ENCODE results near the gene ZBTB45.
"Not testable (repeated sequence)": the region's sequence is repeated elsewhere in the genome, so short reads cannot be mapped to it uniquely, and the experiment has no call there.

Gene ZBTB45

DNA sequence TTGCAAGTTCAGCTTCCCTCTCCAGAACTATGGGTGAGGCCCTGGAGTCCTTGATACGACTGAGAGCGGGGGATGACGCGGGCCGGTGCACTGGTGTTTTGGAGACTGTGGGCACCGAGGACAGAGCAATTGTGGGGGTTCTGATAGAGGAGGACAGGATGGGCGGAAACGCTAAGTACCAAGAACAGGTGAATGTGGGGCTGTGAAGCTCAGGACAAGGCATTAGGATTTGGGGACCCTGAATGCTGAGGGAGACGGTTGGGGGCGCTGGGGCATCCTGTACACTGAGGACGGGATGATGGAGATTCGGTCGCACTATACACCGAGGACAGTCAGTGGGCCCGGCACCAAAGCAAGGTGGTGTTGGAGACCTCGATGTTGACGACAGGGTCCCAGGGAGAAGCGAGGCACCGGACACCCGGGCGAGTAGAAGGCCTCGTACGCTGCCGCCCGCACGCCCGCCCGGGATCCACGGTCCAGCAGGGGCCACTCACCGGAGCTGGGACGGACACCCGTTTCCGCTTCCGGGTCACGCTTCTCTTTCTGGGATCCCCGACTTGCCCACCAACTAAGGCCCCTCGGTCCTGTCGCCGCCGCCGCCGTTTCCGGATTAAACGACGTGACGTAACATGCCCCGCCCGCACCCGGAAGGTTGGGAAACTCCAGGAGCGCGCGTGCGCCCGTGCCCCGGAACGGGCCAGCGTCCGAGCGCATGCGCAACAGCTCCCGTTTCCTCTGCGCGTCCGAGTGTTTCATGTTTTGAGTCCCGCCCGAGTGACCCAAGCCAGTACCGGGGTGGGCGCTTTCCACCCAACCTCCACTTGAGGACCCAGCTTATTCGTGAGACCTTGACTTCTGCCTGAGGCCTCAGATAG is 35.1 kb upstream of the ZBTB45 start, which contains the start of gene CHMP2A:
CHMP2A (minus strand) TSS at position 612 of the 875 bp plus-strand sequence. CDS start 893 bp downstream, outside the sequence.
- peak; percentile 98 for DNase-seq (ENCODE audit: low read depth in 2 of 2)

DNA sequence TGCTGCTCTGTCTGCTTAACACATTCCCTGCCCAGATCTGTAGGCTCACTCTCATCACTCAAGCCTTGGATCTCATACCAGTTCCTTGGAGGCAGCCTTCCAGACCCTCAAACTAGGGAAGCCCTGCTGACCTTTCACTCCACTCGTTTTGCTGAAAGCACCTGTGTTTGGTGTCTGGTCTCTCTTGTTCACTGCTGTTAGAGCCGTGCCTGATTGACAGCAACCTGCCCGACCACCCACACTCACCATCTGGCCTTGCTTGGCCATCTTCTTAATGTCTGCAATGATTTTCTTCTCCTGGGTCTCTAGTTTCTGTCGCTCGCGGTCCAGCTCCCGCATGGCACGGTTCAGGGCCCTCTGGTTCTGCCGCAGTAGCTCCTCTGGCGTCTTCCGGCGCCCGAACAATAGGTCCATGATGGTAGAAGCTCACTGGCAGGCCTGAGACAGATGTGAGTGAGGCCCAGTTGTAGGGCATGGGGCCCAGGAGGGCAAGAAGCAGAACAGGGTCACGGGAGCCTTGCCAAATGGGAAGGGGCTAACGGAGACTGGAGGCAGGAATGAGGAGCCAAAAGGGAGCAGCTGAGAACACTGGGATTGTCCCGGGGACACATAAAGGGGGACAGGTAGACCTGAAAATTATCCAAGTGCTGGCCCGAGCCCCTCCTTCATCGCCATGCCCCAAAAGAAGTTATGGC is 34.3 kb upstream of the ZBTB45 start:
- DNase-seq (ENCODE audit: low read depth in 2 of 2): no peak

DNA sequence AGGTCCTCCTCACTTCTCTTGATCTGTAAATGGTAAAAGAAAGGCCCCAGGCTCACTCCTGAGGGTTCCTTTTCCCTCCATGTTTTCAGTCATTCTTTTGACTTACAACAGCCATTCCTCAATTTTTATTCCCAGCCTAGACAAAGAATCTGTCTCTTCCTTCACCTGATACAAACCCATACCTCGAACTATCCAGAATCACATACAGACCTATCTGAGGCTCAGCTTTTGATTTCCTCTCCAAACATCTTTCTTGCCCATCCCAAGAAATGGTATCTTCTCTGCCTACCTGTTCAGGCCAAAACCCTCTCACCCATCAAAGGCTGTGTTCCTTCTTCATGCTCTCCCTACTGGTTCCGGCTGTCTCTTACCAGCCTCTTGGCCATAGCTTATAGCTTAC is 33.0 kb upstream of the ZBTB45 start:
- DNase-seq (ENCODE audit: low read depth in 2 of 2): no peak

DNA sequence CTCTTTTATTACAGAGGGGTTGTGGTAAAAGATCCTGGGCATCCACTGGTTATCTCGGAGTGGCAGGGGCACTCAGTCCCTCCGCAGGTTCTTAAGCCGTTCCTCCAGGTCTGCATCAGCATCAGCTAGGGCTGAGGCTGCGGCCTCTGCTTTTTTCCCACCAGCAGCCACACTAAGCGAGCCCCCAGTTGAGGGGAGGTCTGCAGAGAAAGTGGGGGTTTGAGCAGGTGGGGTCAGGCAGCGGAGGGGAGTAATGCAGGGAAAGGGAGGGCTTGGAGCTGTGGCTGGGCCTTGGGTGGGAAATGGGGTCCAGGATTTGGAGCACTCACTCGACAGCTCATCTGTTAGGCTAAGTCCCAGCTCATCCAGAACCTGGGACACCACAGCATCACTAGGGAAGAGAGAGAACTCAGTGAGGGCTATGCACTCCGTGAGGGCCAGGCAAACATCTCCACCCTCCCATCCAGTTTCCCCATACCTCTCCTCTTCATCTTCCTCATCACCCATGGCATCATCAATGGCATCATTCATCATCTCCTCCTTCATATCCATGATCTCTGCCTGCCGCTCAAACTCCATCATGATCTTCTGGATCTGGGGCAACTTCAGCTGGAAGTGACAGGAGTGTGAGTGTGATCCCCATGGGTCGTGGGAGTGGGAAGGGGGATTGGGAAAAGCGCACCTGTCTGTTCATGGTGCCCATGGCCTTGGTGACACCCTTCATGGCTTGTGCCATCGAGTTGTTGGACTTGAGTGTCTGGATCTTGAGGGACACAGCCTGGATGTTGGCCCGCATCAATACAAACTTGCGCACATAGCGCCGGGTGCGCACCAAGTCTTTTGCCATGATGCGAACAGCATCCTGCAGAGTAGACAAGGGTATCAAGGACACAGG is 32.2 kb upstream of the ZBTB45 start:
- no peak for DNase-seq (ENCODE audit: low read depth in 2 of 2)

DNA sequence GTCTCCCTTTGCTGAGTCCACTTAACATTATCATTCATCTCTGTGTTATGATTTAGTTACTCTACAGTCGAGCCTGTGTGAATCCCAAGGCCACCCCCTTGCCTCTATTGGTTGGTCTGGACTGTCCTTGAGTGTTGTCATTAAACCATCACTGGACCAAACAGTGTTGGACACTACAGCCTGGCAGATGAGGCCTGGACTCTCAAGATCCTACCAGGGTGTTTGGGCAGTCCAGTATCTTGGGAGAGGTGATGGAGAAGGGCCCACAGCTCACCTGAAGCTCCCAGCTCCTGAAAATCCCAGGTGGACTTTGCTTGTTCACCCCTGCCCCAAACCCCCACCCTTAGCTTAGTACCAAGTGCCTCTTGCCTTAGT is 31.5 kb upstream of the ZBTB45 start:
- DNase-seq (ENCODE audit: low read depth in 2 of 2): no peak

DNA sequence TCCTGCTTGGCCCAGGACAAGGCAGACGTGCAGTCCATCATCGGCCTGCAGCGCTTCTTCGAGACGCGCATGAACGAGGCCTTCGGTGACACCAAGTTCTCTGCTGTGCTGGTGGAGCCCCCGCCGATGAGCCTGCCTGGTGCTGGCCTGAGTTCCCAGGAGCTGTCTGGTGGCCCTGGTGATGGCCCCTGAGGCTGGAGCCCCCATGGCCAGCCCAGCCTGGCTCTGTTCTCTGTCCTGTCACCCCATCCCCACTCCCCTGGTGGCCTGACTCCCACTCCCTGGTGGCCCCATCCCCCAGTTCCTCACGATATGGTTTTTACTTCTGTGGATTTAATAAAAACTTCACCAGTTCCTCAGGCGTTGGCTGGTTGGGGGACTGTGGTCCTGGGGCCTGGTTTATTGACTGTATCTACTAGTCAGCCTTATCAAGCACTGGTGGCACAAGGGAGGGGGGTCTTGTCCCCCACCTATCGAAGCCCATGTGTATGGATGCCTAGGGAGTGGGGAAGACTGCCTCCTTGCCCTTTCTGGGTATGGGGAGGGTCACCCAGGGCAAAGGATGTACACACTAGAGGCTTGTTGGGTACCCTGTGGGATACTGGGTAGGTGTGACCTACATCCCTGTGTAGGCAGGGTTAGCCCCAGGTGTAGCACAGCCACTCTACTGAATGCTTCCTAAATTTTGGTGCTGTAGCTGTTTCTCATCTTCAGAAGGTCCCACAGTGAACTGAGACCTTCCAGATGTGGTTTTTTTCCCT is 30.9 kb upstream of the ZBTB45 start:
- no peak for DNase-seq (ENCODE audit: low read depth in 2 of 2)

DNA sequence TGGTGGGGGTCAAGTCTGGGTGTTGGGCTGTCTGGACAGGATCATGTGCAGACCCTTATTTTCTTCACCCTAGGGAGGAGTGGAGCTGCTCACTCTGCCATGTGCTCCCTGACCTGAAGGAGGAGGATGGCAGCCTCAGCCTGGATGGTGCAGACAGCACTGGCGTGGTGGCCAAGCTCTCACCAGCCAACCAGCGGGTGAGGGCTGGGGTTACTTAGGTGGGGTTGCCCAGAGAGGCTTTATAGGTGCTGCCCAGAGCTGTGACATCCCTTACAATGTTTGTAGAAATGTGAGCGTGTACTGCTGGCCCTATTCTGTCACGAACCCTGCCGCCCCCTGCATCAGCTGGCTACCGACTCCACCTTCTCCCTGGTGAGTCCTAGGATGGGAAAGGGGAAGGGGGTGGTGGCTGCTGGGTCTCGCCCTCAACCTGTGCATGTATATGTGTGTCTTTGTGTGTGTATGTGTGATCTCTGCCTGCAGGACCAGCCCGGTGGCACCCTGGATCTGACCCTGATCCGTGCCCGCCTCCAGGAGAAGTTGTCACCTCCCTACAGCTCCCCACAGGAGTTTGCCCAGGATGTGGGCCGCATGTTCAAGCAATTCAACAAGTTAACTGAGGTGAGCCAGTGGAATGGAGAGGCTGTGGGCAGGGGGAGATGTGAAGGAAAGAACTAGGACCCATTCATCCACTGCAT is 30.2 kb upstream of the ZBTB45 start:
- DNase-seq (ENCODE audit: low read depth in 2 of 2): no peak

DNA sequence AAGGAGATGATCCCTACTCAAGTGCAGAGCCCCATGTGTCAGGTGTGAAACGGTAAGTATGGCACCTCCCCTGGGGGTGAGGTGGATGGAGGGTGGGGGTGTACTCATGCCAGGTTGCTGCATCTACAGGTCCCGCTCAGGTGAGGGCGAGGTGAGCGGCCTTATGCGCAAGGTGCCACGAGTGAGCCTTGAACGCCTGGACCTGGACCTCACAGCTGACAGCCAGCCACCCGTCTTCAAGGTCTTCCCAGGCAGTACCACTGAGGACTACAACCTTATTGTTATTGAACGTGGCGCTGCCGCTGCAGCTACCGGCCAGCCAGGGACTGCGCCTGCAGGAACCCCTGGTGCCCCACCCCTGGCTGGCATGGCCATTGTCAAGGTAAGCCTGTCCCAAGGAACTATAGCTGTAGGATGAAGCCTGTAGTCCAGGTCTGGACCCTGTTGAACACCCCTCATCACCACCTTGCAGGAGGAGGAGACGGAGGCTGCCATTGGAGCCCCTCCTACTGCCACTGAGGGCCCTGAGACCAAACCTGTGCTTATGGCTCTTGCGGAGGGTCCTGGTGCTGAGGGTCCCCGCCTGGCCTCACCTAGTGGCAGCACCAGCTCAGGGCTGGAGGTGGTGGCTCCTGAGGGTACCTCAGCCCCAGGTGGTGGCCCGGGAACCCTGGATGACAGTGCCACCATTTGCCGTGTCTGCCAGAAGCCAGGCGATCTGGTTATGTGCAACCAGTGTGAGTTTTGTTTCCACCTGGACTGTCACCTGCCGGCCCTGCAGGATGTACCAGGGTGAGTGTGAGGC is 29.5 kb upstream of the ZBTB45 start:
- no peak for DNase-seq (ENCODE audit: low read depth in 2 of 2)

DNA sequence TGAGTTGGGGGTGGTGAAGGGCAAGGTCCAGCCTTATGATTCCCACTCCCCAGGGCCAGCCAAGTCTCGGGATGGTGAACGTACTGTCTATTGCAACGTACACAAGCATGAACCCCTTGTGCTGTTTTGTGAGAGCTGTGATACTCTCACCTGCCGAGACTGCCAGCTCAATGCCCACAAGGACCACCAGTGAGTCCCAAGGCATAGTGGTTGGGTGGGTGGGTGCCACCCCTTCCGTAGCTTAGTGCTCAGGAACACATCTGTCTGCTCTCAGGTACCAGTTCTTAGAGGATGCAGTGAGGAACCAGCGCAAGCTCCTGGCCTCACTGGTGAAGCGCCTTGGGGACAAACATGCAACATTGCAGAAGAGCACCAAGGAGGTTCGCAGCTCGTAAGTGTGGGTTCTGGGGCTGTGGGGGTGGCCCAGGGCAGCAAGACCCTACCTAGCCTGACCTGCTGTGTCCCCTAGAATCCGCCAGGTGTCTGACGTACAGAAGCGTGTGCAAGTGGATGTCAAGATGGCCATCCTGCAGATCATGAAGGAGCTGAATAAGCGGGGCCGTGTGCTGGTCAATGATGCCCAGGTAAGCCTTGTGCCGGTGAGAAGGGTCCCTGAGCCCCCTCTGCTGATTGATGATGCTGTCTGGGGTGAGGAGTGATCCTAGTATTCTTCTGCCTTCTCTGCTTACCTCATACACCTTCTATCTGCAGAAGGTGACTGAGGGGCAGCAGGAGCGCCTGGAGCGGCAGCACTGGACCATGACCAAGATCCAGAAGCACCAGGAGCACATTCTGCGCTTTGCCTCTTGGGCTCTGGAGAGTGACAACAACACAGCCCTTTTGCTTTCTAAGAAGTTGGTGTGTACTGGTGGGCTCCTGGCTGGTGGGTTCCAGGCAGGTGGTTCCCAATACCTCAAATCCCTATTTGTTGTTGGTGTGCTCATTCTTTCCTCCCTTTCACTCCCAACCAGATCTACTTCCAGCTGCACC is 28.0 kb upstream of the ZBTB45 start:
- no peak for DNase-seq (ENCODE audit: low read depth in 2 of 2)

DNA sequence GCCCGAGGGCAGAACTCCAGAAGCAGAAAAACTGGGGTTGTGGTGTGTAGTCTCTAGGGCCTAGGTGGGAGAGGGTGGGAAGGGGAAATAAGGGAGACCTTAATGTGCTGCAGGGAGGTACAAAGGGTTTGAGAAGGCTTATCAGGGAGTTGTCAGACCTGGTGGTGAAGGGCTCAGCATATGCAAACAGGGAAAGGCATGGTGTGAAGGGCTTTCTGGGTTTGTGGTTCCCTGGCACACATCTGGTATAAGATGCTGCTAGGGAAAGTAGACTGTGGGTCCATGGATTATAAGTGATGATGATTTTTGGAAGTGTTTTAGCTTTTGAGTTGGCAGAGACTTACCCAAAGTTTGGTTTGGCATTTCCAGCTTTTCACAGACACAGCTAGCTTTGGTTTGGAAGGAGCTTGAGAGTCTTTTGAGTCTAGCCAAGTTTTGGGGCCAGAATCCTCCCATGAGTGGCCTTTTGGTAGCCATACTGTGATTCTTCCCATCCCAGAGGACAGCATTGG is 26.5 kb upstream of the ZBTB45 start:
- DNase-seq (ENCODE audit: low read depth in 2 of 2): no peak

DNA sequence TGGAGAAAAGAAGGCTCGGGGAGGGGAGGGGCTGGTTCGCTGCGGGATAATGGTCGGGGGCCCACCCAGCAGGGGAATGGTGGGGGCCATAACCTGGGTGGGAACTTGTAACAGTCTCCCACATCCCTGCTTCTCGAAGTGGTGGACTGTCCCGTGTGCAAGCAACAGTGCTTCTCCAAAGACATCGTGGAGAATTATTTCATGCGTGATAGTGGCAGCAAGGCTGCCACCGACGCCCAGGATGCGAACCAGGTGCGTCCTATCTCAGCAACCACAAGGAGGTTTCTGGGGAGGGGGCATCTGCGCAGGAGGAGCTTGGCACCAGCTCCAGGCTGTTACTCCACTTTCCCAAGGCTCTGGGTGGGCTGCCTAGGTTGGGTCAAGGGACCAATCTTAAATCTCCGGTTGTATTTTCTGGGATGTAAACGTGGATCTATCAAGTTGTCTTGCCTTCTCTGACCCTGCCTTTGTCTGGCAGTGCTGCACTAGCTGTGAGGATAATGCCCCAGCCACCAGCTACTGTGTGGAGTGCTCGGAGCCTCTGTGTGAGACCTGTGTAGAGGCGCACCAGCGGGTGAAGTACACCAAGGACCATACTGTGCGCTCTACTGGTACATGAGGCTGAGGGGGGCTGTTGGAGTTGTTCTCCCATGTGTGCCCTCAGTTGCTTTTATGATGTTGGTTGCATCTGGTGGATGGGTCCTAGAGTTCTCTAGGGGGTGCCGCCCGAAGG is 25.8 kb upstream of the ZBTB45 start:
- DNase-seq (ENCODE audit: low read depth in 2 of 2): no peak

DNA sequence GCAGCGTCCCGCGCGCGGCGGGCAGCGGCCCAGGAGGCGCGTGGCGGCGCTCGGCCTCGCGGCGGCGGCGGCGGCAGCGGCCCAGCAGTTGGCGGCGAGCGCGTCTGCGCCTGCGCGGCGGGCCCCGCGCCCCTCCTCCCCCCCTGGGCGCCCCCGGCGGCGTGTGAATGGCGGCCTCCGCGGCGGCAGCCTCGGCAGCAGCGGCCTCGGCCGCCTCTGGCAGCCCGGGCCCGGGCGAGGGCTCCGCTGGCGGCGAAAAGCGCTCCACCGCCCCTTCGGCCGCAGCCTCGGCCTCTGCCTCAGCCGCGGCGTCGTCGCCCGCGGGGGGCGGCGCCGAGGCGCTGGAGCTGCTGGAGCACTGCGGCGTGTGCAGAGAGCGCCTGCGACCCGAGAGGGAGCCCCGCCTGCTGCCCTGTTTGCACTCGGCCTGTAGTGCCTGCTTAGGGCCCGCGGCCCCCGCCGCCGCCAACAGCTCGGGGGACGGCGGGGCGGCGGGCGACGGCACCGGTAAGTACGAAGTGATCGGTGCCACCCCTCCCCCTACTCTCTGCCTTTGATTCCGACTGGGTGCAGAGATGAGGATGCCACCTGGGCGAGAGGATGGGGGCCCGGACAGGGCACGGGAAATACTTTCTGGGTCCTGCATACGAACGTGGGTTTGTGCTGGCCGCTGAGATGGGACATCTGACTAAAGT is 25.1 kb upstream of the ZBTB45 start:
- peak; percentile 64 to 65 for DNase-seq (ENCODE audit: low read depth in 2 of 2)

DNA sequence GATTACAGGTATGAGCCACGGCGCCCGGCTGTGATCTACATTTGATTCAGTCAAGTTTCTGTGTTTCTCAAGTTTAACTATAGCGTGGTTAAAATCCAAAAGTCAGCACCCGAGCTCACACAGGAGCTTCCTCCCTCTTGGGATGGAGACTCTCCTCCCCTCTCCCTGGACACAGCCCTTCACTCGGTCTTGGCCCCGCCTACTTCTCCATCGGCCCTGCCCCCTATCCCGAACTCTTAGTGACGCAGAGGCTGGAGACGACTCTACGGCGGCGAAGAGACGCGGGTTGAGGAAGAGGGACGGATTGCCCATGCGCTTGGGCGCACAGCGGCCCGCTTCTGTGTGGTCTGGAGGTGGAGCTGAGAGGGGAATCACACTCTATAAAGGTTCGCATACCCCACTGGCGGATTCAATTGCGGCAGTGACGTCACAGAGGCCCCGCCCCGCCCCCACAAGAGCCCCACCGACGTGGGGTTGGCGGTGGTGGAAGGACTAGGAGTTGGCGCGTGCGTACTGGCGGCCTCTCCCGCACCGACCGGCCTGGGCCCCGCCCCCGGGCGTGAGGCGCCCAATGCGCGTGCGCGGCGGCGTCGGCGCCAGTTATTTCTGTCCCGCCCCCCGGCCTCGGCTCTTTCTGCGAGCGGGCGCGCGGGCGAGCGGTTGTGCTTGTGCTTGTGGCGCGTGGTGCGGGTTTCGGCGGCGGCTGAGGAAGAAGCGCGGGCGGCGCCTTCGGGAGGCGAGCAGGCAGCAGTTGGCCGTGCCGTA is 24.4 kb upstream of the ZBTB45 start, which contains the start of gene TRIM28:
TRIM28 (plus strand) TSS at position 239 of the 765 bp plus-strand sequence. CDS start 694 bp downstream, outside the sequence.
- DNase-seq (ENCODE audit: low read depth in 2 of 2): peak; percentile 100

DNA sequence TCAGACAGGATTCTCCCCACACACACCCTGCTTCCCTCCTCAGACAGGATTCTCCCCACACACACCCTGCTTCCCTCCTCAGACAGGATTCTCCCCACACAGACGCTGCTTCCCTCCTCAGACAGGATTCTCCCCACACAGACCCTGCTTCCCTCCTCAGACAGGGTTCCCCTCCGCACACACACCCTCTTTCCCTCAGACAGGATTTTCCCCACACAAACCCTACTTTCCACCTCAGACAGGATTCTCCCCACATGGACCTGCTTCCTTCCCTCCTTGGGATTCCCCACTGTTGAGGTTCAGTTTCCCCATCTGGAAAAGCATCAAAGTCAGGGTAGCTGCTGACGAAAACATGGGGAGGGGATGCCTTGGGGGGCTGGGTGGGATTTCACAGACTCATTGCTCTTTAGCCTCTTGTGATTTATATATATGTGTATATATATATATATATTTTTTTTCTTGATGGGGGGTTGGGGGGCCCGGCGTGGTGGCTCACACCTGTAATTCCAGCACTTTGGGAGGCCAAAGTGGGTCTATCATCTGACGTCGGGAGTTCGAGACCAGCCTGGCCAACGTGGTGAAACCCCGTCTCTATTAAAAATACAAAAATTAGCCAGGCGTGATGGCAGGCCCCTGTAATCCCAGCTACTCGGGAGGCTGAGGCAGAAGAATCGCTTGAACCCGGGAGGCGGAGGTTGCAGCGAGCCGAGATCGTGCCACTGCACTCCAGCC is 23.2 kb upstream of the ZBTB45 start:
- not testable (repeated sequence) for DNase-seq (ENCODE audit: low read depth in 2 of 2)

DNA sequence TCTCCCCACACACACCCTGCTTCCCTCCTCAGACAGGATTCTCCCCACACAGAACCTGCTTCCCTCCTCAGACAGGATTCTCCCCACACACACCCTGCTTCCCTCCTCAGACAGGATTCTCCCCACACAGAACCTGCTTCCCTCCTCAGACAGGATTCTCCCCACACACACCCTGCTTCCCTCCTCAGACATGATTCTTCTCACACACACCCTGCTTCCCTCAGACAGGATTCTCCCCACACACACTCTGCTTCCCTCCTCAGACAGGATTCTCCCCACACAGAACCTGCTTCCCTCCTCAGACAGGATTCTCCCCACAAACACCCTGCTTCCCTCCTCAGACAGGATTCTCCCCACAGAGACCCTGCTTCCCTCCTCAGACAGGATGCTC is 19.6 kb upstream of the ZBTB45 start:
- DNase-seq (ENCODE audit: low read depth in 2 of 2): not testable (repeated sequence)
